Right kidney (tissue), 1 donor: ENCODE data around the gene OBP2B.
"Not testable (repeated sequence)": the region's sequence is repeated elsewhere in the genome, so short reads cannot be mapped to it uniquely, and the experiment has no call there.

Experiments used
- DNase-seq: peaks from one replicate; pipeline ENCODE4 v3.0.0-alpha.2; 2016

Gene OBP2B

DNA sequence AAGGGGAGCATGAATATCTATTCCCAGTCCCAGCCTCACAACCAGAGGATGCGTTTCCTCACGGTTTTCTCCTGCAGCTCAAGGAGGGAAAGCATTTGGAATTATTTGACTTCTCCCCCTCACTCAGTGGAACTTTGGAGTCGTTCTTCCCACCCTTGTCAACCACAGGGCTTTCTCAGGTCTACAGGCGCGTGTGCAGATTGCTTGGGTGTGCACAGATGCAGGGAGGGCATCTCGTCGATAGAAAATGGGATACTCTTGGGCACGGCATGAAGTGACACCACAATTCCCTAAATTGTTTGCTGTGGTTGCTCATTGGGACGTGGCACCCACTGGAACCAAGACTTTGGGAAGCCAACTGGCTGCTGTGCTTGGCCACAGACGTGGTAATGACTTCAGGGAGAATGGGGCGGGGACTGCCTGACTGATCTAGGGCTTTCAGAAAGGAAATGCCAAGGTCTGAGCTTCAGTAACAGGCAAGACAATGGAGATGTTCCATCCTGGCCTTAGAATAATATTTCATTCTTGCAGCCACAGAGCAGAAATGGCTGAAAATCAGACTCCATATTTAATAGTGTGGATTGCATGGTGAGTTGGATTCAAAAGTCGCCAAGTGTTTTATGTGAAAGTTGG, 12.2 kb upstream of the OBP2B start:
- no peak for DNase-seq

DNA sequence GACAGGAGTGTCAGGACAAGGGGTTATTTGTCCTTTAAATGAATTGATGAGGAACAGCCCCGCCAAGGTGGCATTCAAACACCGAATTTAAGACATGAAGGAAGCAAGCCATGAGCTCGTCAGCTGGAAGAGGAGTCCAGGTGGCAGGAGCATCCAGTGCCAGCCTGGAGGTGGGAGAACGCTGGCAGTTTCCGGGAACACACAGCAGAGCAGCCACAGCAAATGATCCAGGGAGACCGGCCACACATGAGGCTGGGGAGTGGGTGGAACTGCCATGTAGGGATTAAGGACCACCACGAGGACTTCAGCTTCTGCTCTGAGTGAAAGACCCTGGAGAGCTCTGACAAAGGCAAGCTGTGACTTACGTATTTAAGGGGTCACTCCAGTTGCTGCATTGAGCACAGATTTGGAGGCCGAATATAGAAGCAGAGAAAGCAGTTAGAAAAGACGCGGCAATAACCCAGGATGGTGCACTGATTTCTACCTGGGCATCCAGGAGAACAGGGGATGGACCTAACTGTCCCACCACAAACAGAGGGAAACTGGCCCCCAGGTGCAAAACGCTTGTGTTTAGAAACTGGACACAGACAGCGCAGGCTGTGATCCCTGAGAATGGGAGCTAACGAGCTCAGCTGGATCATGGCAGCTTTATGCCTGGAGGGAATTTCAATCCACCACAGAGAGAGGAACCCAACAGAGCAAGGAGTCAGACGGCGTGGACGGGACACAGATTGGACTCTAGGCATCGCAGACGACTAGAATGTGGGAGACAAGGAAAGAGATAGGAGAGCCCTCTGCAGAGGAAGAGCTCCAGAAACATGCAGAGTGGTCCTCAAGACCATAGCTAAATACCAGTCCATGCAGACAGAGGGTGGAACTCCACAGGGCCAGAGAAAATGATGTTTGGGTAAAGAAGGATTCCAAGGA, 9.3 kb upstream of the OBP2B start:
- not testable (repeated sequence) for DNase-seq

DNA sequence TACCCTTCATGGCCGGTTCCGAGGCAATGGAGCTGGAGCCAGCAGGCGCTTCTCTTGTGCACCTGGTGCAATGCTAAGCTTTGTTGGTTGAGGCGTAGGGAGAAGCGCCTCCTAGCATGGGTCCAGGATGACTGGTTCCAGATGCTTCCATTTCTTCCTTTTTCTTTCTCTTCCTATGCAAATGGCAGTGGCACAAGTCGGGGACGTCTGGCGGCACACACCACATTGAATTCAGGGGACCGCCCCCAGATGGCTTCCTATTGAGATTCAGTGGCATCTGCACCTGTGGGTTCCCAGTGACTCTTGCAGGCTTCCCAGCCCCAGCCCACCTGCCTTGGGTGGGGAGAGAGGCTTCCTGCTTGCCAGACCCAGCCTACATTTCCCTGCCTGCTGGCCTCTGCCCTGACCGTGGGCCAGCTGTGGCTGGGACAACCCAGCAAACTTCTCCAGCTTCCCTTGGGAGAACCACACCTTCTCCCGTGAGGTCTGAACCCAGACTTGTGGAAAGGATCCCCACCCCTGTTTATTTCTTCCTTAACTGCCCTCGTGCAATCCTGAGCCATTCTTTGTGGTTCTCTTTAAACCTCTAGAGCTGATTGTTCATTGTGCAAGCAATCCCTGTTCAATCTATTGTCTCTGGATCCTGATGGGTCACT, 8.4 kb upstream of the OBP2B start:
- DNase-seq, result not testable (repeated sequence)

DNA sequence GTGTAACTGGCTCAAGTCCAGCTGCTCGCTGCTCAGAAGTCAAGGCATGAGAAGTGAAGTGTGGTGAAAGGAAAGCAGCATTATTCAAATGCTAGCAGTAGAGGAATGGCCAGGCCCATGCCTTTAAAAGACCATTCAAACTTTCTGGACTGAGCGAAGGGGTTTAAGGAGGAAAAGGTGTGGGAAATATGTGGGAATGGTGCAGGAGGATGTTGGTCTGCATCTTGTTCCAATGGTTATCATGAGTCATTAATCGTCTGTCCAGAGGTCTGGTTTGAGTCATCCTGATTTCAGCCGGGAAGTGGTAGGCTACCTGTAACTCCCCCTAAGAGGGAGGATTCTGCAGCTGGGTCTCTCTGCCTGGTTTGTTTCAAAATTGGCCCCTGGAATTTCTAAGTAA, 5.2 kb upstream of the OBP2B start:
- not testable (repeated sequence) for DNase-seq

DNA sequence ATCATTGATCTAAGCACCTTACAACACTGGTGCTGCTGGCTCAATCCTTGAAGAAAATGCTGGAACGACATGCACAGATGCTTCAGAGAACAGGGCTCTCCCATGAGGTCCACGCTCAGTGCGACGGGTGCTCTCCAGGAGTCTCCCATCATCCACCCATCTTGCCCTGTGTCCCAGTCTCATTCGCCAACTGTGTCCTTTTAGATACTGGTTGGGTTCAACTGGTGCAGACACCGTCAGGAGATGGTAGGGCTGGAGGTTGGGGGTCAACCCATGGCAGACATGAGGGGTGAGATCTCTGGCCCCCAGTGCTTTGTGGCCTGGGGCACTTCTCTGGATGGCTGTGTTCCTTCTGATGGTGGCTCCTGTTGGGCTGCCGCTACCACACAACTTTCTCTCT, 1.6 kb upstream of the OBP2B start:
- DNase-seq, result no peak

DNA sequence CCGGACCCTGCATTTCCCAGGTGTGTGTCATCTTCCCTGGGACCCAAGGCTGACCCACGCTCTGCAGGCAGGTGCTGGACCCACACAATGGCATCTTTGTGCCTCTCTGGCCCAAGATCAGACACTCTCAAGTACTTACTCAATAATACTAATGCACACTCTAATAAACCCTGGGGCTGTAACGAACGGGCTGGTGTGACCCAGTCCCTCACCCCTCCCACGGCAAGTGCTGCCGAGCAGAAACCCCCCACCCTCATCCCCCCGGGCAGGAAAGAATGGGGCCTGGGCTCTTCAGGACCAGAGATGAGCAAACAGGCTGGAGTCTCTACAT, 1.1 kb upstream of the OBP2B start:
- DNase-seq, result no peak

DNA sequence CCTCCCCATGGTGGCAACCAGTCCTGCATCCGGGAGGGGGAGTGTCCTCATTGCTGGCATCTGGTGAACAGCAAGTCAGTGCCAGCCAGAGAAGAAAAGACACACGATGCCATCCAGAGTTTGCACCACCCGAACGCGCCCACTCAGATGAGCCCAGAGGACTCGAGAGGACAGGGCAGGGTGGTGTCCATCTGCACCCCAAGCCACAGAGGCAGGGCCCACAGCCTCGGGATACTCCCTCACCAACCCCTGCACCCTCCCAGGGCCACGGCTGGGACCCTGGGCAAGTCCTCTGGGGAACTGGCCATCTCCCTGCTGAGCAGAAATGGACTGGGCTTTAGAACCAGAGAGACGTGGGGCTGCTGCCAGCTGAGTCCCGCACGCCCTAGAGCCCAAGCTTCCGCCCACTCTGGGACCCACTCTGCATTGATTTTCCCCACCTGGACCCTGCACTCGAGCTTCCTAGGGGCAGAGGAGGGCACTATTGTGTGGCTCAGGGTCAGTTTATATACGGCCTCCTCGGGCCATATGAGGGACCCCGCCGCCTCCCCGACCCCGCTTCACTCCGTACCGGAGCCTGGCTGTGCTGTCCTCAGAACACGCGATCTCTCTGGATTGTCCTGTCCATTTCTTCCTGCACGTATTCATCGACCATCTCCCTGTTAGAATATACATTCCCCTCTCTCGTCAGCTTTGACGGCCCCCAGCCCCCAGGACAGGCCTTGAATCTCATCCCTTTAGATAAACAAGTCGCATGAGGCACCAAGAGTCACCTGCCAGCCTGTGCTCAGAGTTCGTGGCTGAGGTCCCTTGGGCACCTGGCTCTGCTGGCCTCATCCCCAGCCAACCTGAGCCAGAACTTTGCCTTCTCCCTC, 514 bp upstream of the OBP2B start:
- not testable (repeated sequence) for DNase-seq

DNA sequence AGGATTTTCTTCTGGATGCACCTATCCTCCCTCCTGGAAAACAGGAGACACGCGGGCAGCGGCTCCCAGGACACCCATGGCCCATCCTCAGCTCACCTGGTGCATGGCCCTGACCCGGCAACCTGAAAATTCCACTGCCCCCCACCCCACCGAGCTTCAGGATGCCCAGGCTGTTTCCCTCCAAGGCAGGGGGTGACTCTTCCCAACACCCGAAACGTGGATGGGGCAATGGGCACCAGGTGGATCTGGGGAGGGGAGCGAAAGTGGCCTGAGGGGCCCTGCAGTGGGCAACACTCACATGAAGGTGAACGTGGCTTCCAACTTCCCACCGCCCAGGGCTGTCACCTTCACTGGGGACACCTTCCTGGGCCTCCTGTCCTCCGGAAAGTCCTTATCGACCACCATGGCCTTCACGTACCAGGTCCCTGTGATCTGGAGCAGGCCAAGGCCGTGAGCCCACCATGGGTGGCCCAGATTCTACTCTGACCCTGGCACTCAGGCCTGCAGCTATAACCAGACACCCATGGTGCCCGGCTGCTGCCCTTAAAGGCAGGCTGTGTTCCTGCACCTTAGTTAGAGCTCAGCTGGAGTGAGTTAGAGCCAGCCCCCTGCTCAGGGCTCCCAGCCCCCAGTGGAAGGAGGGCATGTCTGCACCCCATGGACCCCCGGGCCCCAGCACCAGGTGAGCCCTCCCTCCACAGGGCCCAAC, 725 bp downstream of the OBP2B start:
- not testable (repeated sequence) for DNase-seq

DNA sequence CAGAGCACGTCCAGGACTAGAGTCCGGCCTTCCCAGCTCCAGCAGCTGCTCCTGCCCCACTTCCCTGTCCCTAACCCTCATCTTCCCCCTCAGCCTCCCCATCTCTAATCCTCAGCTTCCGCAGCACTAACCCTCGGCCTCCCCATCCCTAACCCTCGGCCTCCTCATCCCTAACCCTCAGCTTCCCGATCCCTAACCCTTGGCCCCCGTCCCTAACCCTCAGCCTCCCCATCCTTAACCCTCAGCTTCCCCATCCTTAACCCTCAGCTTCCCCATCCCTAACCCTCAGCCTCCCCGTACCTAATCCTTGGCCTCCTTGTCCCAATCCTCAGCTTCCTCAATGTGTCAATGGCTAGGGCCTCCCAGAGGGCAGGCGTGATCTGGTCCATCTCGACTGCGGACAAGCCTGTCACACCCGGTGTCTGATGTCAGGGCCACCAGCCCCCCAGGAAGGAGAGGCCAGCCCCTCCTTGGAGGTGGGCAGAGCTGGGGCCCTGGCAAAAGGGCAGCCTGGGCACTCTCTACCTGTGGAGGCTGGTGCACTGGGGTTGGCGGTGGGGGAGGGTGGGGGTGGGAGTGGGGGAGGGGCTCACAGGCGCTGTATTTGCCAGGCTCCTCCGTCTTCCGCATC, 1.4 kb downstream of the OBP2B start:
- DNase-seq, result no peak

DNA sequence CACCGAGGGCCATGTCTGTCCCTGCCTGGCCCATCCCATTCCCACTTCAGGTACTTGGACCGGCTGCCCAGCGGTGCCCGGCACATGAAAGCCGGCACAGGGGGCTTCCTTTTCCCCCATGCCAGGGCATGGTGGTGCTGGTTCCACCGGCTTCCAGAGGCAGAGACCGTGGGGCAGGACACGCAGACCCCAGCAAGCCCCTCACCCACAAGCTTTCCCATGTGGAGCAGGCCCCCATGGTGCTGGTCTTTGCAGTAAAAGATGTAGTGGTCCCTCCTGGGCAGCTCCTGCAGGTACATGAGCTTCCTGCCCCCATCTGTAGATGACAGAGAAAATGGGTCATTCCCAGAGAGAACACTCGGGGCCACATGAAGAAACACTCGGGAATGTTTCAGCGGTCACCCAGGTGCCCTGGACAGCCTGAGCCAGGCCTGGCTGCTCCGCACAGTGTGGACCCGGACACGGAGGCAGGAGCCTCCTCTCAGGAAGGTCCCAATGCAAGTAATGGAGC, 2.0 kb downstream of the OBP2B start:
- DNase-seq, result no peak

DNA sequence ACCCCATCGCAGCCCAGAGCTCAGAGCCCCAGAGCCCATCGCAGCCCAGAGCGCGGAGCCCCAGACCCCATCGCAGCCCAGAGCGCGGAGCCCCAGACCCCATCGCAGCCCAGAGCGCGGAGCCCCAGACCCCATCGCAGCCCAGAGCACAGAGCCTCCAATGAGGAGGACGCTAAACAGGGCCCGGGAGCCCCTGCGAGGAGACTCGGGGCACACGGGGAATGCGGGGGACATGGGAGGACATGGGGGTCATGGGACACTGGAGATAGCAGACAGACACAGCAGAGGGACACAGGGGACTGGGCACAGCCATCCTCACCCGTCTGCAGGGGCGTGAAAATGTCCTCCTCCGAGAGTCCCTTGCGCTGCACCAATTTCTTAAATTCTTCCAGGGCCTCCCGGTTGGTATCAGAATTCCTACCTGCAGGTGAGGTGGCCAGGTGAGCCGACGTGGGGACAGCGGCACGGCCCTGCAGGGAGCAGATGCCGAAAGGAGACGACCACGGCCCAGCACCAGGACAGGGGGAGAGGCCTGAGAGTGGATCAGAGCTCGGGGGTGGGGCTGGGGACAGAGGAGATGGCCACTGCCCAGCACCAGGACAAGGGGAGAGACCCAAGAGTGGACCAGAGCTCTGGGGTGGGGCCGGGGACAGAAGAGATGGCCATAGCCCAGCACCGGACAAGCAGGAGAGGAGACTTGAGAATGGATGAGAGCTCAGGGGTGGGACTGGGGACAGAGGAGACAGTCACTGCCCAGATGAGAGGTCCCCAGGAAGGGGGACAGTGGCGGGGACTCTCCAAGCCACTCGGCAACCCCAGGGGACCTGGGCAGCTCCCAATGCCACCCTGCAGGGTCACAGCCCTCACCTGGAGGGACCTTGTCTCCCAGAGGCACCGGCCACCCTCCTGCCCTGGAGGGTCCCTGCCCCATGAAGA, 2.8 kb downstream of the OBP2B start:
- DNase-seq, result no peak

DNA sequence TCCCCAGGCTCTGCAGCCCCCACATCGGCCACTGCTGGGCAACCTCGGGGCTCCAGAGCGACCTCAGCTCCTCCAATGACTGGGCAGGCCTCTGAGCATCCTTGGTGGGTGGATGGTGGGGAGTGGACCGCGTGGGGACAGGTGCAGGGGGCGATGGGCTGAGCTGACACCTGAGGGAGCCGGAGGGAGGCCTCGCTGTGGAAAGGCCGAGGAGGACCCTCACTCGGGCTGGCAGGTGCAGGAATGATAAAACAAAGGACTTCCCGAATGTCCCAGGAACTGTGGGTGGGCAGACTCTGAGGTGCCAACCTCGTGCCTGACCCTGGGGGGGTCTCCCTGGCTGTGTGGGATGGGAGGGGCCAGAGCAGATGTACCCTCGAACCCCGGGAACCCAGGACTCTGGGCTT, 3.6 kb downstream of the OBP2B start:
- not testable (repeated sequence) for DNase-seq

DNA sequence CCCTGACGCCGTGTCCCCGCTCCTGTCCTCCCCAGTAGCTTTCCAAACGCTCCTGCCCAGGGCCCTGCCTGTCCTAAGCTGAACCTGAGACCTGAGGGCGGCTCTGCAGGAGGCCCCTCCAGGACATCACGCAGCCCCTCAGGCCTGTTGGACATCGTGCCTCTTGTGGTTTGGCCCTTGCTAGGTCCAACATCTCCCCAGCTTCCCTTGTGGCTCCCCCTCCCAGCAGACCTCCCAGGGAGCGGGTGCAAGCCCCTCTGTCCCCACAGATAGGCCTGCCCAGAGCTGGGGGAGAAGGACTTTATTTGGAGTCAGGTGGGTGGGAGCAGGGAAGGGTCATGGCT, 4.1 kb downstream of the OBP2B start:
- DNase-seq, result no peak

DNA sequence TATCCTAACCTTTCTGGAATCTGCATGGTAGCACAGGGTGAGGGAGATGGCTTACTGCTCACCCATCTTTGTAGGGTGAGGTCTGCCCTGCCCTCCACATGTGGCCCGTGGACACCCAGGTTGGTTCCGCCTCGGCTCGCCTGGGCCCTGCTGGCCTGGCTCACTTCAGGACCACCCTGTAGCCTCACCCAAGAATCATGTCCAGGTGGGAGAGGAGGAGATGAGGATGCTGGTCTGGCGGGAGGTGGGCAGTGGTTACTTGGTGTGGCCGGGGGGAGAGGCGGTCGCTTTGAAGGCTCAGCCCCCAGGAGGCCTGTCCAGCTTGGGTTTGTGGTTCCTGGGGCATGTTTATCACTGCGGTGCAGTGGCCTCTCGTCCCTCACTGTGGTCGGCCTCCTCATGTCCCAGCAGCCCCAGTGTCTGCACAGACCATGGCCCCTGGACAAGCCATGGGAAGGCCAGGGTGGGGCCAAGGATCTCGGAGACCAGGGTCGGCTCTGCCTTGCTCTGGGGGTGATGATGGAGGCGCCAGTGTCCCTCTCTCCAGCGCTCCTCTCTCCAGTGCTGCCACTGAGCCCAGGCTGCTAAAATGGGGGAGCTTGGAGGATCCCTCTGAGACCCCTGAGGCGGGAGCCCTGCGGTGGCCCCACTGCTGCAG, 4.6 kb downstream of the OBP2B start:
- no peak for DNase-seq

DNA sequence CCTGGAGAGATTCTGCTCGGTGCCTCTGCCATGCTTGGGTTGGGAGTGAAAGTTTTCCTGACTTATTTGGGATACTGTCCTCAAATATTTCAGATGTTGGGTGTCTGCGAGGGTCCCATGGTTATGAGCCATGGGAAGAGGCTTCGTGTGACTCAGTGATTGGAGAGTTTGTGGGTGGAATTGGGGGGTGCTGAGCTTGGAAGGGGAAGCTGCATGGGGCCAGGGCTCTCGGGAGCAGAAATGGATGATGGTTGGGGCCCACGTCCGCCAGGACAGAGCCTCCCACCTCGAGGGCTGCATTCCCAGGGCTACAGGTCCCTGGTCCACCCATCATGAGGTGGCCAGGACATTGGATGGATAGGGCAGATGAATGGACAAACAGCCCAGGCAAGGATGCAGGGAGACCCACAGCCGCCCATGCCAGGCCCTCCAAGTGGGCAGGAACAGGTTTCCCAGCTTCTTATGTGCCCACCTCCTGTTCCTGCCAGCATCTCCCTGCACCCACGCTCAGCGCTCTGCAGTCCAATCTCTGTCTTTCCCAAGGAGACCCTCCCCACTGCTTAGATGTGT, 5.5 kb downstream of the OBP2B start:
- no peak for DNase-seq

DNA sequence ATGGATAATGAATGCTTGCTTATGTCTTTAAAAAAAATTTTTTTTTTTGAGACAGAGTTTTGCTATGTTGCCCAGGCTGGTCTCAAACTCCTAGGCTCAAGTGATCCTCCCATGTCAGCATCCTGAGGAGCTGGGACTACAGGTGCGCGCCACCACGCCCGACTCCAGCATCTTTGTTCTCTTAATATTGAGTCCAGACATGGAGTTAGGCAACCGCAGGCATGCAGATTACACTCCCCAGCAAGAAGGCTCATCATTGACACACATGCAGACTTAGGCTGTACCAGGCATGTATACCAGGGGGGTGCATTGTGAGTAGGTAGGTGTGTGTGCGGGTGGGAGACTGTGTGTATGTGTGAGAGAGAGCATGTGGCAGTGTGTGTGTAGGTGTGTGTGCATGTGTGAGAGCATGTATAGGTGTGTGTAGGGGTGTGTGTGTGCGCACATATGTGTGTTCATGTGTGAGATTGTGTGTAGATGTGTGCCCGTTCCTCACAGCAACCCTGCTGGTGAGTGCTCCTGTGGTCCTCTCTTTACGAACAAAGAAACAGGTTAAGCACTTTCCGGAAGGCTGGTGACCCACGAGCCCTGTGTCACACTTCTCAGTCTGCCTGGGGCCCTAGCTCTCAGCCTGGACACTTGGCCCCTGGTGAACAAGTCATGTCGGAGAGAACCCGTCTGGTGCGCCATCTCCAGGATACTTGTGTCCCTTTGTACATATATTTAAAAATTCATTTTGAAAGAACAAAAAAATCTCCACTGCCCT, 6.2 kb downstream of the OBP2B start:
- no peak for DNase-seq

DNA sequence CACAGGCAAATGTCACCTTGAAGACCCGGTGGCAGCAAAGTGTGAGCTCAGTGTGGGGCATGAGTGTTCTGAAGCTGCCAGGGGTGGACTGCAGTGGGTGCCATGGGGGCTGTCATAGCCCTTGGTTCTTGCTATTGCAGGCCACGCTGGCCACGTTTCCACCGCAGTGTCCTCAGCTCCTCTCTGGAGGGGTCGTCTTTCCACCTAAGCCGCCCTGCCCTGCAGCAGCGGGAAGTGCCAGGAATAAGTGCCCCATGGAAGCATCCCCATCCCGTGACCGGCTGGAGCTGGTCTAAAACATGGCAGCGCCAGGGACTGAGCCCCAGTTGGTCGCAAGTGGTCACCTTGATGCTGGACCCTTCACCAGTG, 6.9 kb downstream of the OBP2B start:
- no peak for DNase-seq

DNA sequence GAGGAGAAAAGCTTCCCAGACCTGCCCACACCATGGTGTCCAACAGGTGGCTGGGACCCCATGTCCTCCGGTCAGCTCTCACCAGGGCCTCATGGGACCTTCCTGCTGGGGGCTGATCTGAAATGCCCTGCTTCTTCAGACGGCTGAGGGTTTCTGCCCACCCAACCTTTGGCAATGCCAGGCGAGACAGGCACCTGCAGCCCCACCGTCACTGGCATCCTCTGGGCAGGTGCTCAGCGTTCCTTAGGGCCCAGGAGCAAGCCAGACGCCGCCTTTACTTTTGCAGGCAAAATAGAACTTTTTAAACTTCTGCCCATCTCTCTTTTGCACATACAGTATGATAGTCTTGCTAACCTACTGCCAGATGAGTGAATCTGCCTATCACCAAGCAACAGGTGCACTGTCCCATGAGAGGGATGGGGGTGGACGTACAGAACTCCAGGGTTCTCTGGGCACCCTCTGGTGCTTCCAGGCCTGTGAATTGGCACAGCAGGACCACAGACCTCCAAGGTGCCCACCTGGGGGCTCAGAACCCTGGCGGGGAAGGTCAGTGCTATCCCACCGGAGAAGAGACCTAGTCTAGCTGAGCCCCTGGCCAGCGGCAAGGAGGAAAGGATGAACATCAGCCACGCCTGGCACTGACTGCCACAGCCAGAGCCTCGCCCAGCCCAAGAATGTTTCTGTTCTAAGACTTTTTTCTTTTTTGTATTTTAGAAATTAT, 7.5 kb downstream of the OBP2B start:
- no peak for DNase-seq
